Breast epithelium (tissue), 3 donors: Measurements from ENCODE around the gene LAMB4.

Experiments
- CTCF ChIP-seq, 3 donors: fragments of 450-650 bp; IDR thresholded peaks; one replicate each; pipeline ENCODE4 v1.5.1; 2016 to 2017; ENCODE audit warnings: antibody characterized with exemption in 3 of 3, mild to moderate bottlenecking in 3 of 3, moderate library complexity in 3 of 3
- POLR2AphosphoS5 ChIP-seq, 3 donors: sonication (generic); formaldehyde crosslinking; IDR thresholded peaks; one replicate each; pipeline ENCODE4 v1.6.1; 2017; ENCODE audit warnings: antibody characterized with exemption in 3 of 3

DNA sequence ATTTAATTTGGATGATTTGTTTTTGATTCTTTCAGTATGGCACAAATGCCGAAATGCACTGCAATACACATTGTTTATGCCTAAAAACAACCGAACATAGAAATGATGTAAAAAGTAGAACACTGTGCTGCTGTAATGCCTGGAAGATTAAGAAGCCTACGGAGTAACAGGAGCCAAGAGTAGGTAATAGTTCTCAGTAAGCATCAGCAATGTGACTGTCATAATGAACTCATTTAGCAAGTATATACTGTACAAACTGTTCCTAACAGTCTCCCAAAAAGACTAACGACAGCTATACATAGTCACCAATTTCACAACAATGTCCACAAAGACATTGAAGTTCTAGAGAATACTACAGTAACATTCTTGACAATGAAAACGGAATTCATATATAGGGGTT is 19.0 kb upstream of the LAMB4 start:
- TF ChIP-seq POLR2AphosphoS5 (IDR thresholded peaks at IDR 0.05) = no peak
- no peak for TF ChIP-seq CTCF (IDR thresholded peaks at IDR 0.05)
